ENCODE measurements around the gene TMPRSS5. TPM values are rescaled to one million over a fixed set of nuclear protein-coding genes. Genes with fewer than 3 reads are reported as not detected.
"Not testable (repeated sequence)": the region's sequence is repeated elsewhere in the genome, so short reads cannot be mapped to it uniquely, and the experiment has no call there.

The TMPRSS5 gene
- total RNA-seq, 1 donor from 2014 or later = 0.48 TPM

DNA sequence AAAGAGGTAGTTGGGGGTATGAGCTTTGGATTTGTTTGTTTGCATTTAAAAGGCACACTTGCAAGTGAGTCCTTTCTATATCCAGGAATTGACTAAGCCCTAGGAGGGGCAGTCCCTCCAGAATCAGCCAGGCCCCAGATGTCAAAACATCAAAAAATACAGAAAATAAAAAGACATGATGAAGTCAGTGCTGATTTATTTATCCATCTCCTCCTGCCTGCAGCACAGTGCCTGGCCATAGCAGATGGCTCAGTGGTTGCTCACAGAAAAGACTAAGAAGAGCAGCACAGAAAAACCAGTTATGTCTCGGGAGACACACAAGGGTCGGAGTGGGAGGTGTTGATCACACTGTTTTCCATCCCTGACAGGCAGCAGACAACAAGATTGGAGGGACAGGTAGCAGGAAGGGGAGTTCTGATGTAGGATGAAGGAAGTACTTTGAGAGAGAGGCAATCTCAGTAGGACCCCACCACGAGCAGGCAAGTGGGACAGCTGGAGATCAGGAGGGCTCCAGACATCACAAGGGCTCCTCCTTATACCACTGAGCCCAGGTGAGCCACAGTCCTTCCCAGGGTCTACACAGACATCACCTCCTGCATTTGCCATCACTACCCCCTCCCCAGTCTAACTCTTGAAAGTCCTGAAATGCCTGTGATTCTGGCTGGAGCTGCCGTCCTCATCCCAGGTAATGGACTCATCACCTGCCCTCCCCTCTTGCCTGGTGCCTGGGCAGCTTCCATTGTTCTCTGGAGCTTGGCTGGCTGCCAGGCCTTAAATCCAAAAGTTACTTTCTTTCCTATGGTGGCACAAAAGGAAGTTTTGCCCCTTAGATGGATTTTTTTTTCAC lies 32.3 kb downstream of the TMPRSS5 start:
- Mint-ChIP-seq H3K36me3 (ENCODE audit: low read depth) (no peaks in the 10 kb centered on the region), H3K27ac (peak overlapping the region; percentile 10), H3K9me3 (no peaks in the 10 kb centered on the region), H3K4me1 (ENCODE audit: low read depth) (peaks cover 30% of the 10 kb centered on the region), H3K4me3 (ENCODE audit: low read depth) (no peak overlapping the region), H3K27me3 (ENCODE audit: low read depth) (no peaks in the 10 kb centered on the region)
- intact Hi-C loops (cut with micrococcal nuclease) = loop anchor here (2.0 kb wide), 1 partner anchor 79 kb away; no protein-coding TSS in a partner anchor
- DNase-seq (ENCODE audit: low spot score) = no peak

DNA sequence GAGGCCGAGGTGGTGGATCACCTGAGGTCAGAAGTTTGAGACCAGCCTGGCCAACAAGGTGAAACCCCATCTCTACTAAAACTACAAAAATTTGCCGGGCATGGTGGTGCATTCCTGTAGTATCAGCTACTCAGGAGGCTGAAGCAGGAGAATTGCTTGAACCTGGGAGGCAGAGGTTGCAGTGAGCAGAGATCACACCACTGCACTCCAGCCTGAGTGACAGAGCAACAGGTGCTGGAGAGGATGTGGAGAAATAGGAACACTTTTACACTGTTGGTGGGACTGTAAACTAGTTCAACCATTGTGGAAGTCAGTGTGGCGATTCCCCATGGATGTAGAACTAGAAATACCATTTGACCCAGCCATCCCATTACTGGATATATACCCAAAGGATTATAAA lies 34.2 kb downstream of the TMPRSS5 start:
- H3K4me3 Mint-ChIP-seq (ENCODE audit: low read depth); H3K36me3 Mint-ChIP-seq (ENCODE audit: low read depth); H3K9me3 Mint-ChIP-seq; H3K27ac Mint-ChIP-seq; DNase-seq (ENCODE audit: low spot score); intact Hi-C loops (cut with micrococcal nuclease); H3K27me3 Mint-ChIP-seq (ENCODE audit: low read depth): not testable (repeated sequence)
- peaks cover 30% of the 10 kb centered on the region for H3K4me1 Mint-ChIP-seq (ENCODE audit: low read depth)

DNA sequence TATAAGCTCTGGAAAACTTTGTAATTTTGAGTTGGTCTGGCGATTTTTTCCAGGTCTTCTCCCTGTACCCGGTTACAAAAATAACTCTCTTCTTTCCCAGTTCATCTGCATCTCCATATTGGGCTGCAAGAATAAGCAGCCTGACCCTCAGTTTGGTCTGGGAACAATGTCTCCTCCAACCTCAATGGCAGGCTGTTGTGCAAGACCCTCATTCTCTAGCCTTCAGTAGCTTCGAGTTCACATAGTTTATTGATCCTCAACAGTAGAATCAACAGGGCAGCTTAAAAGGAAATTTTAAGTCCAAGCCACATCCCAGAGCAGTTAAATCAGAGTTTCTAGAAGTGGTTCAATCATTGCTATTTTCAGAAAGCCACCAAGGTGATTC lies 35.3 kb downstream of the TMPRSS5 start:
- H3K27ac Mint-ChIP-seq = no peak overlapping the region
- no peaks in the 10 kb centered on the region for H3K36me3 Mint-ChIP-seq (ENCODE audit: low read depth)
- no peak overlapping the region for H3K4me3 Mint-ChIP-seq (ENCODE audit: low read depth)
- intact Hi-C loops (cut with micrococcal nuclease) = no loop called here
- DNase-seq (ENCODE audit: low spot score) = no peak
- peaks cover 4% of the 10 kb centered on the region for H3K9me3 Mint-ChIP-seq
- peaks cover 6% of the 10 kb centered on the region for H3K27me3 Mint-ChIP-seq (ENCODE audit: low read depth)
- H3K4me1 Mint-ChIP-seq (ENCODE audit: low read depth) = peaks cover 27% of the 10 kb centered on the region

DNA sequence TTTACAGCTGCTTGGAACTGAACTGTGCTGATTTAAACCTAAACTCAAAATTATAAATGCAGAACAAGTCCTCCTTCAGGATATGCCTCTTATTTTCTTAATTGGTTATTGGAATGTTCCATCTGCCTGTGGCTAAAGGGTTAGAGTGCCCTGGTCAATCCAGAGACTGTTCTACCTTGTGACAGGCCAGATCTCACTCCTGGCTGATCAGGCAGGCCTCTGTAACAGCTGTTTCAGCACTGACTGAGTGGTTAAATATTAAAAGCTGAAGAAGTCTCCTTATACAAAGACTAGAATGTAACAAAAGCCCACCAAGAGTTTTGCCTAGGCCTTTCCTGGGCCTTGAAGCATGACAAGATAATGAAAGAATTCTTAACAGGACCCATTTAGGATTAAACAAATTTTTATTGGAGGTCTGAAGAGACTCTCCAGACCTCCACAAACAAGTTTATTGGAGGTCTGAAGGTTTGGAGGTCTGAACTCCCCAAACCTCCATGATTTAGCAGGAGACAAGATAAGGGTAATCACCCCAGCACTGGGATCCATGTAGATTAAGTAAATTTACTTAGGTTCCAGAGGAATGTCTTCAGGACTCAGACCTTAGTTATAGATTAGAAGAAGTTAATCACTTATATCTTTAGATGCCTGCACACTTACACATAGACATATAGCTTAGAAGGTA lies 35.8 kb downstream of the TMPRSS5 start:
- Mint-ChIP-seq H3K9me3 (peaks cover 4% of the 10 kb centered on the region), H3K4me3 (ENCODE audit: low read depth) (no peak overlapping the region), H3K4me1 (ENCODE audit: low read depth) (peaks cover 21% of the 10 kb centered on the region), H3K27ac (no peak overlapping the region), H3K27me3 (ENCODE audit: low read depth) (peaks cover 9% of the 10 kb centered on the region), H3K36me3 (ENCODE audit: low read depth) (no peaks in the 10 kb centered on the region)
- no peak for DNase-seq (ENCODE audit: low spot score)
- intact Hi-C loops (cut with micrococcal nuclease) = no loop called here

DNA sequence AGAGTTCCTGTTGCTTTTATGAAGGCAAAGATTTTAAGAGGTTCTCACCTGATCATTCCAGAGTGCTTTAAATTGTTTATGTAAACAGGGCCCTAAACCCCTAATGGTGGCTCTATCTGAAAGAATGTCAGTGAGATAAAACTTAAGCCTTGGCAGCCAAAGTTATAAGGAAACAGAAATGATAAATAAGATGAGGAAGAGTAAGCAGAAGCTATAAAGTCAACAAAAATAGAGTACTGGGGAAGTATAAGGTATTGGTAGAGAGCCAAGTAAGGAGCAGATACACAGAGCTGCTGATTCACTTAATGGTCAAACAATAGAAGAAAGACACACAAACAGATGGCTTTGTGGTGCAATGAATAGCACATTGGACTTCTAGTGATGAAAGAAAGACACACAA lies 37.9 kb downstream of the TMPRSS5 start:
- Mint-ChIP-seq H3K9me3 (peaks cover 11% of the 10 kb centered on the region), H3K4me1 (ENCODE audit: low read depth) (peaks cover 4% of the 10 kb centered on the region), H3K27ac (no peak overlapping the region), H3K36me3 (ENCODE audit: low read depth) (no peaks in the 10 kb centered on the region), H3K4me3 (ENCODE audit: low read depth) (no peak overlapping the region), H3K27me3 (ENCODE audit: low read depth) (peaks cover 21% of the 10 kb centered on the region)
- intact Hi-C loops (cut with micrococcal nuclease) = no loop called here
- no peak for DNase-seq (ENCODE audit: low spot score)

DNA sequence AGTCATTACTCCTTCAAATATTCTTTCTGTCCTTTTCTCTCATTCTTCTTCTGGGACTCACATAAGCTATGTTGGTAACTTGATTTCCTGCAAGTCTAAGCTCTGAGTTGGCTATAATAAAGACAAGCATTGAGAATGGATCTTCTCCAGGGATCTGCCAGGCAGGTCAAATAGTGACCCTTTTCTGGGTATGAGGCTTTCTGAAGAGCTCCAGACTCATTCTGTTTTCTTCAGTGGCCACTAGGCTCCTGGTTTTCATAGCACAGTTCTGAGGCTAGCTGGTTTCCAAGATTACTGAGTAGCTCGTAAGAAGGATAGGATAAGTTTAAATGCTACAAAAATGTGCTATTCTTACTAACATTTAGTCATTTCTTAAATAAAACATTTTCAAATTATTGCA lies 38.3 kb downstream of the TMPRSS5 start:
- Mint-ChIP-seq H3K4me3 (ENCODE audit: low read depth) (no peak overlapping the region), H3K27ac (no peak overlapping the region), H3K27me3 (ENCODE audit: low read depth) (peaks cover 21% of the 10 kb centered on the region), H3K9me3 (peaks cover 11% of the 10 kb centered on the region), H3K4me1 (ENCODE audit: low read depth) (no peaks in the 10 kb centered on the region), H3K36me3 (ENCODE audit: low read depth) (no peaks in the 10 kb centered on the region)
- intact Hi-C loops (cut with micrococcal nuclease) = no loop called here
- DNase-seq (ENCODE audit: low spot score) = no peak

DNA sequence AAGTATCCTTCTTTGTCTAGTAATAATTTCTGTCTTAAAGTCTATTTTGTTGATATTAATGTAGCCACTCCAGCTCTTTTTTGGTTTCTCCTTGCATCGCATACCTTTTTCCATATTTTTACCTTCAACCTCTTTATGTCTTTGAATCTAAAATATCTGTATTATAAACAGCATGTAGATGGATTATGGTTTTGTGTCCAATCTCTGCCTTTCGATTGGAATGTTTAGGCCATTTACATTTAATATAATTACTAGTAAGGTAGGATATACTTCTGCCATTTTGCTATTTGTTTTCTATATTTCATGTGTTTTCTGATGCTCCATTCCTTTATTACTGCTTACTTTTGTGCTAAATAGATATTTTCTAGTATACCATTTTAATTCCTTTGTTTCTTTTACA lies 39.5 kb downstream of the TMPRSS5 start:
- no peaks in the 10 kb centered on the region for H3K4me1 Mint-ChIP-seq (ENCODE audit: low read depth)
- H3K9me3 Mint-ChIP-seq = peaks cover 11% of the 10 kb centered on the region
- H3K4me3 Mint-ChIP-seq (ENCODE audit: low read depth) = no peak overlapping the region
- peaks cover 21% of the 10 kb centered on the region for H3K27me3 Mint-ChIP-seq (ENCODE audit: low read depth)
- intact Hi-C loops (cut with micrococcal nuclease) = no loop called here
- DNase-seq (ENCODE audit: low spot score) = no peak
- H3K27ac Mint-ChIP-seq = no peak overlapping the region
- no peaks in the 10 kb centered on the region for H3K36me3 Mint-ChIP-seq (ENCODE audit: low read depth)

DNA sequence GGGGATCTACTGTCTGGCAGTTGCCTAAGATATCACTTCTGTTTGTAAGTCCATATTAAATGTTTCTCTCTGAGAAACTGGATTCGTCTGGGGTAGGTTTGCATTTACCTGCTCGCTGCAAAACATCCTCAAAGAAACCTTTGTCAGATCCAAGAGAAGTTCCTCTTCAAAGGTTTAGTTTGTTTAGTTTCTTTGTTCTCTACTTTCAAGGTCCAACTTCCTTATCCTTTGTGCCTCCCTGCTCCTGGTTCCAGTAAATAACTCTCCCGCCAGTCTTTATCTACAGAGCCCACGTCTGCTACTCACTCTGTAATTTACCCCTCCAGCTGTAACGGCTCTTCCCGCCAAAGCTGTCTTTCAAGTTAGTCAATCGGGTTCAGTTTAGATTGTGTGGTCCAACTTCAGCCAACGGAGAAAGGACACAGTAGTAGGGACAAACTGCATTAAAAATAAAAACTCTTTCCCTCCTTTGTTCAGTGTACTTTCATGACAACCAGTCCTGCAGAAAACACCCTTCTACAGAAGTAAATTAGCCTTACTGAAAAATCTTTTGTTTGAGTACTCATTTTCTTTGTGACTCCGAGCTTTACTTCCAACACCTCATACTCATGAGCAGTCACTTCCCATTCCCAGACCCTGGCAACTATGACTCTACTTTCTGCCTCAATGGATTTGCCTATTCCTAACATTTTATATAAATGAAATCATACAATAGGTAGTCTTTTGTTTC lies 41.0 kb downstream of the TMPRSS5 start:
- Mint-ChIP-seq H3K4me3 (ENCODE audit: low read depth) (no peak overlapping the region), H3K27me3 (ENCODE audit: low read depth) (peaks cover 21% of the 10 kb centered on the region), H3K9me3 (peaks cover 11% of the 10 kb centered on the region), H3K27ac (no peak overlapping the region), H3K36me3 (ENCODE audit: low read depth) (no peaks in the 10 kb centered on the region), H3K4me1 (ENCODE audit: low read depth) (no peaks in the 10 kb centered on the region)
- intact Hi-C loops (cut with micrococcal nuclease) = no loop called here
- DNase-seq (ENCODE audit: low spot score) = no peak

DNA sequence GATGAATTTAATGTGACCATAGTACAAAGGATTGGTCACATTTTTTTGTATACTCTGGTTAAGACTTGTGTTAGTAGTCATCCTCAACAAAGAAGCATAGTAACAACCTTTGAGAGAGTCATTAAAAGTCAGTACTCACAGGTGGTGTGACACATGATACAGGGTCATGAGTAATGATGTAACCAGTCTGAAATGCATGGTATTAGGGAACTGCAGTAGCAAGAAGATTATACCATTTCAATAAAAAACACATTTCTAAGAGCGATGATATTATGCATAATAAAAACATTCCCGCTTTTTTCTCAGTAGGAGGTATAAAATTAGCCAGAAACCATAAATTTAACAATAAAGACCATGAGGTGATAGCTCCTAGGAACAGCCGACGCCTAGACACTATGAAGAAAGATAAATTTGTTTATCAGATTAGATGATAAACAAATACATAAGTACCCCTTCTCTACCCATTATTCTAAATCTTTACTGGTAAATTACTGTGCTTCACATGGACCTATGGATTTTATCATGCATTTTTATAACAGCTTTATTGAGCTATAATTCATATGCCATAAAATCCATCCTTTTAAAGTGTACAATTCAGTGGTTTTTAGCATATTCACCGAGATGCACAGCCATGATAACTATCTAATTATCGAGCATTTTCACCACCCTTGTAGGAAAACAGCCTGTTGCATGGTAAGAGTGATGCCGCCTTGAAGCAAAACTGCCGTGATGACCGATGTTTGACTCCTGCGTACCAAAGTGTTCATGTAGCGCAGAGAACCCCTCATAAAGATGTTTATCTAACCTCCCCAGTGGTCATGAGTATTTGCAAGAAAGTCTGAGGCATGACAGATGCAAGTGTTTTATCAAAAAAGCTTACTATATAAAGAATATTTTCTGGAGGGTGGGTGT lies 41.8 kb downstream of the TMPRSS5 start:
- DNase-seq (ENCODE audit: low spot score) = no peak
- intact Hi-C loops (cut with micrococcal nuclease) = no loop called here
- no peaks in the 10 kb centered on the region for H3K4me1 Mint-ChIP-seq (ENCODE audit: low read depth)
- peaks cover 11% of the 10 kb centered on the region for H3K9me3 Mint-ChIP-seq
- H3K27ac Mint-ChIP-seq = no peak overlapping the region
- no peak overlapping the region for H3K4me3 Mint-ChIP-seq (ENCODE audit: low read depth)
- H3K27me3 Mint-ChIP-seq (ENCODE audit: low read depth) = peaks cover 21% of the 10 kb centered on the region
- no peaks in the 10 kb centered on the region for H3K36me3 Mint-ChIP-seq (ENCODE audit: low read depth)

DNA sequence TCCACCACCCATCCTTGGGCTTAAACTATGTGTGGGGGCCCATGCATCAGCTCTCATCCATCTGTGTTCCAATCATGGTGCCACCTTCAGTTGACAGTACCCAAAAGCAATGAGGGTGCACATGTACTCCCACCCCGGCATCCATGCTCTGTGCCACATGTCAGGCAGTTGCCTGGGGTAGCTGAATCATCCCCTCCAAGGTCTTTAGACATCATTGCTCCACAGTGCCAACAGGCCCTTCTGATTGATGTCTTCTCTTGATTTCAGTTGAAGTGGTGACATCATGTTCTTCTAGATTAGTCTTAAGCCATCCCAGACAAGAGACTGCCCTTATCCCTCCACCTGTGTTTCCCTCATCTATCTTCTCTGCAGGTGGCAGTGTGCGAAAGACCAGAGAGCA lies 42.5 kb downstream of the TMPRSS5 start:
- H3K9me3 Mint-ChIP-seq = peaks cover 11% of the 10 kb centered on the region
- H3K27ac Mint-ChIP-seq = no peak overlapping the region
- no peak overlapping the region for H3K4me3 Mint-ChIP-seq (ENCODE audit: low read depth)
- H3K4me1 Mint-ChIP-seq (ENCODE audit: low read depth) = no peaks in the 10 kb centered on the region
- no peaks in the 10 kb centered on the region for H3K36me3 Mint-ChIP-seq (ENCODE audit: low read depth)
- DNase-seq (ENCODE audit: low spot score) = no peak
- intact Hi-C loops (cut with micrococcal nuclease) = no loop called here
- peaks cover 21% of the 10 kb centered on the region for H3K27me3 Mint-ChIP-seq (ENCODE audit: low read depth)

DNA sequence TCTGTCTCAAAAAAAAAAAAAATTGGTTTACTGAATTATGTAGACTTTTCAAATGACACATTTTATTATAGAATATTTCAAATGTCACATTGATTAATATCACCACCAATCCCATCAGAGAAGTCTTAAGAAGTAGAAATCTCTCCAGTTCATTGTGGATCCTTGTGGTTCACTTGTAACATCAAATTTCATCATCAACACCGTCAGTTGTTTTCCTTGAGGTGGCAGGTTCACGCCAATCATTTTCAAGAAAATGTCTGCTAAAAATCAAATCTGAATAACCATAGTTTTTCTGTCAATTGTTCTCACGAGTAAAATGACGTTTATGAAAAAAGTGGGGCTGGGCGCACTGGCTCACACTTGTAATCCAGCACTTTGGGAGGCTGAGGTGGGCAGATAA lies 50.3 kb downstream of the TMPRSS5 start:
- H3K4me1 Mint-ChIP-seq (ENCODE audit: low read depth) = no peaks in the 10 kb centered on the region
- H3K27me3 Mint-ChIP-seq (ENCODE audit: low read depth) = peaks cover 11% of the 10 kb centered on the region
- H3K27ac Mint-ChIP-seq = no peak overlapping the region
- no peaks in the 10 kb centered on the region for H3K36me3 Mint-ChIP-seq (ENCODE audit: low read depth)
- H3K9me3 Mint-ChIP-seq = no peaks in the 10 kb centered on the region
- no peak for DNase-seq (ENCODE audit: low spot score)
- no peak overlapping the region for H3K4me3 Mint-ChIP-seq (ENCODE audit: low read depth)
- intact Hi-C loops (cut with micrococcal nuclease) = no loop called here

DNA sequence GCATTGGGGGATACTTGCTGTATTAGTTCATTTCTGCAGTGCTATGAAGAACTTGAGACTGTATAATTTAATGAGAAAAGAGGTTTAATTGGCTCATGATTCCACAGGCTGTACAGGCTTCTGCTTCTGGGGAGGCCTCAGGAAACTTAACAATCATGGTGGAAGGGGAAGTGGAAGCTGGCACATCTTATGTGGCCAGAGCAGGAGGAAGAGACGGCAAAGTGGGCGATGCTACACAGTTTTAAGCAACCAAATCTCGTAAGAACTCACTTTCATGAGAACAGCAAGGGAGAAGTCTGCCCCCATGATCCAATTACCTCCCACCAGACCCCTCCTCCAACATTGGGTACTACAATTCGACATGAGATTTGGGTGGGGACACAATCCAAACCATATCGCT lies 55.1 kb downstream of the TMPRSS5 start:
- H3K27me3 Mint-ChIP-seq (ENCODE audit: low read depth) = peaks cover 11% of the 10 kb centered on the region
- intact Hi-C loops (cut with micrococcal nuclease) = no loop called here
- no peak overlapping the region for H3K4me3 Mint-ChIP-seq (ENCODE audit: low read depth)
- DNase-seq (ENCODE audit: low spot score) = no peak
- H3K4me1 Mint-ChIP-seq (ENCODE audit: low read depth) = peaks cover 7% of the 10 kb centered on the region
- H3K27ac Mint-ChIP-seq = no peak overlapping the region
- H3K9me3 Mint-ChIP-seq = peaks cover 5% of the 10 kb centered on the region
- H3K36me3 Mint-ChIP-seq (ENCODE audit: low read depth) = no peaks in the 10 kb centered on the region
